GM21825 (cell line): Measurements from ENCODE around the gene PUM1.

ENCODE experiments used
- ATAC-seq: cut with Tn5 transposase; IDR thresholded peaks from one replicate; pipeline ENCODE4 v1.9.1; 2021; ENCODE audit warnings: mild to moderate bottlenecking, moderate library complexity; ENCODE audit not compliant: unreplicated experiment

Gene PUM1

GRCh38 chr1:30908696-30909364 is 156.7 kb downstream of the PUM1 start, which contains the start of gene SDC3:
Gene SDC3 (minus strand): TSS chr1:30908758. CDS start chr1:30908586, 172 bp downstream.
- no peak for ATAC-seq

GRCh38 chr1:30908316-30908695 is 157.2 kb downstream of the PUM1 start:
- no peak for ATAC-seq

DNA sequence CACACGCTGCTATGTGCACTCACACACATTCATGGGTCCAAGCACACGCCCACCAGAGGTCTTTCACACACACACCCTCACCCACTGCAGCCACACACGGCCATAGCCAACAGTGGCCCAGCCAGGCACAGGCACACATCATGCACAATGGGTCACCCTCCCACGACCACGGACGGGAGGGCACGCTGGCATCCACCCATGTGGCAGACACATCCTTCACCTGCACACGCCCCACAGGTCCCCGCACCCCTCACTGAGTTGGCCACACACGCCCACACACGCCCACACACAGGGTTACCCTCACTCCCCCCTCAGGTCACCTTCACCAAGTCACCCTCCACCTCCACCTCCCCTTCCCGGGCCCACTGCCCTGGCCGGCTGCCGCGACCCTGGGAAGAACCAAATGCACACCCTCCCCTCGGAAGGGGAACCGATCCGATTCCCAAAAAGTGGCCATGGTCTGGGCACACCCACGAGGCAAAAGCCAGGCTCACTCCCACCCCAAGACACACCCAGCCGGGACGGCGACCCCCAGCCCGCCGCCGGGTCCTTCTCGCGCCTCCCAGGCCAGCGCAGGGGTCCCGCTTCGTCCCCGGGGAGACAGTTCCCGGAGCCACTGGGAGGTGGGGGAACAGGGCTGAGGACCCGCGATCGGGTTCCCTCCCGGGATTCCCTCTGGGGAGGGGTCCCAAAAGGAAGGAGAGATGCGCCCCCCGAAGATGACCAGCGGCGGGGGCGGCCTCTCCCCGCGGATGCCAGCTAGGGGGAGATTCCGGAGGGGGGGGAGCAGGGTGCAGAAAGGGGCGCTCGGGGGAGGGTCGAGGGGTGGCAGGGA is 157.8 kb downstream of the PUM1 start:
- no peak for ATAC-seq

GRCh38 chr1:30906631-30907441 is 158.7 kb downstream of the PUM1 start:
- ATAC-seq: no peak

DNA sequence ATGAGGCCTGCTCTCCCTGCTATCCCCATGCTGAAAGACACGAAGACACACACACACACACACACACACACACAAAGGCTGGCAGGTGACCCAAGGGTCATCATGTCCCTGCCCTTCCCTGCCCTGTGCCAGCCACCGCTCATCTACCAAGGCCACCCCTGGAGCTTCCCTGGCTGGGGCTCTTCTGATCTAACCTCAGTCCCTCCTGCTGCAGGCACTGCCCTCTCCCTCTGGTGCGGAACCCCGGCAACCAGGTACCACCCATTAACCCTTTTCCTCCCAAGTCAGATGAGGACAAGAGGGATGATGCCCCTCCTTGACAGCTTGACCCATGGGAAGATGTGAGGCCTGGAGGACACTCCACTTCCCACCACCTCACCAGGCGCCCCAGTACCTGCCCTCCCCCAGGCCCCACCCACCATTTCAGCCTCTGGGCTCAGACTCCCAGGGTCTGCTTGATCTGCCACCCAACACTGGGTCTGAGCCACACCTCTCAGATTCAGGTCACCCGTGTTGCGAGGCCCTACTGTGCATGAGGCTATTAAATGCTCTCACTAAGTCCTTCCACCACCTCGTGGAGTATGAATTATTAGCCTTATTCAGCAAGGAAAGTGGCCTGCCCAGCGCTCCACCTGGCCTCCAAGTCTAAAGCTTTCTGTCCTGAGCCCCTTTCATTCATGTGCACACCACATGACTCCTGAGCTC is 159.4 kb downstream of the PUM1 start:
- ATAC-seq: no peak

GRCh38 chr1:30905403-30905802 is 160.1 kb downstream of the PUM1 start:
- no peak for ATAC-seq

DNA sequence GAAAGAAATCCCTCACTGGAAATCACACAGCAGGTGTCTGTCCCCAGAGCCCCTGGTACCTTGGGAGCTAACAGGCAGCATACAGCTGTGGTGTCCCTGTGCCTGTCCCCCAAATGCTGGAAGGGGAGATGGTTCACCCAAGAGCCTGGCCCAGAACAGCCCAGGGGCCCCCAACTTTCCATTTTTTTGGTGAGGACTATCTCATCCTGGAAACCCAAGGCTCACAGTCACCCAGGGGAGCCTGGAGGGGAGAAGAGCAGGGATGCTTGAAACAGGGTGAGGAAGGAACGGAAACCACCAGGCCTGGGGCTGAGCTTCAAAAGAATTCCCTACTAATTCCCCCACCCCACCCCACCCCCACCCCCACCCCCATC is 160.6 kb downstream of the PUM1 start:
- ATAC-seq: no peak

DNA sequence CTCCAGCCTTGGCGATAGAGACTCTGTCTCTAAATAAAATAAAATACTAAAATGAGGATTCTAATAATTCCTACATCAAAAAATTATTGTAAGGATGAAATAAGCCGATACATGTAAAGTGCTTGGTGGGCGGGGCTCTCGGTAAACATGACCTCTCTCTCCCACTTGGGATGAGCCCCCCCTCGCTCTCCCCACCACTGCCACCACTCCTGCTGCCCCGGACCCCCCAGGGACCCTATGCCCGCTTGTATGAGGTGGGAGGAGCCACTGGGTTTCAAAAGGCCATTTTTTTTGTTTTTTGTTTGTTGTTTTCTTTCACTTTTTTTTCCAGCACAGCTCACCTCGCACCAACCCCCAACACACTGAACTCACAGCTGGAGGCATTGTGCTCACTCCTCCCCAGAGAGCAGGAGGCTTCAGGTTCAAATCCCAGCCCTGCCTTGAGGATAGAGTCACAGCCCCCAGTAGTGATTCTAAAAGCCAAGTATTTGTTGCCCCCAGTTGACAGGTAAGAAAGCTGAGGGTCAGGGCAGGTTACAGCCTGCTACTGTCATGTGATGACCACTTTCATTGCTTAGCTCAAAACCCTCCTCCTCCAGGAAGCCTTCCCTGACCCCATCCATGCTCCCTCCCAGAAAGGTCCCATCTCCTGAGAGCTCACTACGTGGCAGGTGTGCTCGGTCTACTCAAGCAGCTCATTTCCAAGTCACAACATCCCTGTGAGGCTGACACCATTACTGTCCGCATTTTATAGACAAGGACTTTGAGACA is 161.1 kb downstream of the PUM1 start:
- no peak for ATAC-seq

DNA sequence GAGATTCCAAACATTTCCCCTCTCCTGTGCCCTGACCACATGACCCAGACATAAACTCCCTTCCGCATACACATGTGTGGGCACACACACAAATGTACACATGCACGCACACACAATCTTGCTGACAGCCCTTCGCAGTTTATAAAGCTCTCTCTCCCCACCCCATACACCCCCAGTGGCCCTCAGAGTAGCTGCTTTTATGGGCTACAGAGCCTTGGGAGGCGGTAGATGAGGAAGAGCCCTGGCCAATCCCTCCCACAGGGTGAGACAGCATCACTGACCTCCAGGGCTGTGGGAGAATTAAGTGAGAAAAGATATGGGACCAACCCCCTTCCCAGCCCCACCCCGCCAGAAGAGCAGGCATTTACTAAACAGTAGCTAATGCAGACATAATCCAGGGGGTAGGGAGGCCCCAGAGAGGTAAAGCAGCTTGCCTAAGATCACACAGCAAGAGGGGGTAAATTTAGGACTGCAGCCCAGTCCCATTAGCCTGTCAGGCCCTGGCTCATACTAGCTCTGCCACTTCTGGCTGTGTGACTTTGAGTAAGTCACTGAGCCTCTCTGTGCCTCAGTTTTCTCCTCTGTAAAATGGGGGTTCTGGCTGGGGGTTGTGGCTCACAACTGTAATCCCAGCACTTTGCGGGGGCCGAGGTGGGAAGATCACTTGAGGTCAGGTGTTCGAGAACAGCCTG is 162.0 kb downstream of the PUM1 start:
- no peak for ATAC-seq

DNA sequence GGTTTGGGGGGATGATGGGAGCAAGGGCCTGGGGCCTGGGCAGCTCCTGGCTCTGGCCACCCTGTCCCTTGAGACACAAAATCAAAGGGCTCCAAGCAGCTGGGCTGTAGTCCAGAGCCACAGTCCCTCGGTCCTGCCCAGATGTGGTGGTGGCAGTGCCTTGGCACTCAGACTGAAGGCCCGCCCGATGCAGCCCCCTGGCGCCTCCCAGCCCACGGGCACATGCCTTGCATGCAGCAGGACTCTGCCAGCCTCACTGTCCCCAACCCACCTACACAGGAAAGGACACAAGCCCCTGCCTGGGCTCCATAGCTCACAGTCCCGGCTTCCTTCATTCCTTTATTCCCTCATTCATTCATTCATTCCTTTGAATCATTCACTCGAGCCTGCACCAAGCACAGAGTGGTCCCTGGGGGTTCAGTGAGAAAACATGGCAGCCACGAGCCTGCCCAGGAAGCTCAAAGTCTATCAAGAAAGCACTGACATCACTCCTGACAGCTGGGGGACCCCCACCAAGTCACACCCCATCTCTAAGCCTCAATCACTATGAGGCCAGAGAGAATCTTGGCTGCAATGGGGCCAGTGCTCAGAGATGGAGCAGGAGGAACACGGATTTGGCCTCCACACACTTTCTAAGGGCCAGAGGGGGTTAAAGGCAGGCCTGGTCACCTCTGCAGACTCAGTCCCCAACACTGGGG is 162.8 kb downstream of the PUM1 start:
- ATAC-seq: no peak

DNA sequence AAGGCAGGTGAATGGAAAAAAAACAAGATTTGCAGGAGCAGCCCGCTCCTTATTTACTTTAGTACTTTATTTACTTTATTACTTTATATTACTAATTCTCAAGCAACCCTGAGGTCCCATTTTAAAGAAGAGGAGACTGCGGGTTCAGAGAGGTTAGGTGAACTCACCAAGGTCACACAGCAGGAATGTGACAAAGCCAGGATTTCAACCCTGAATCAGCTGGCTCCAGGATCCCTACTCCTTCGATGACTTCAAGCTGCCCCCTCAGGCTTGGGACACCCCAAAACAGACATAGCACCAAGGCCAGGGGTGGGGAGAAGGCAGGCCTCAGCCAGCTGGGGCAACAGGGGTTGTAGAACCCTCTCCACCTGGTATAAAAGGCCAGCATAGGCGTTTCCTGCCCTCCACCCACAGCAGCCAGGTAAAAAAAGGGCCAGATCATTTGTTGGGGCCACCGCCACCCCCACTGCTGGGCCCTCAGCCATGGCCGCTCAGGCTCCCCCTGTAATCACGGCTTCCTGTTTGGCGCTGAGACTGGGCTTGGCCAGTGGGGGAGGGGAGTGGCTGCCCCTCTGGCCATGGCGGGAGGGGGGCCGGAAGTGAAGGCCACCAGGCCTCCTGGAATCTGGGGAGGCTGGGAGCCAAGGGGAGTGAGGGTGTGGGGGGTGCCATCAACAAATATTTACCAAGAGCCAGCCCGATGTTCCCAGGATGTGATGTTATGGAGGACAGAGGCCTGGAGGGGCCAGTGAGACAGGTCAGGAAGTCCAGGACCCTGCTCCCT is 163.5 kb downstream of the PUM1 start:
- ATAC-seq: no peak

DNA sequence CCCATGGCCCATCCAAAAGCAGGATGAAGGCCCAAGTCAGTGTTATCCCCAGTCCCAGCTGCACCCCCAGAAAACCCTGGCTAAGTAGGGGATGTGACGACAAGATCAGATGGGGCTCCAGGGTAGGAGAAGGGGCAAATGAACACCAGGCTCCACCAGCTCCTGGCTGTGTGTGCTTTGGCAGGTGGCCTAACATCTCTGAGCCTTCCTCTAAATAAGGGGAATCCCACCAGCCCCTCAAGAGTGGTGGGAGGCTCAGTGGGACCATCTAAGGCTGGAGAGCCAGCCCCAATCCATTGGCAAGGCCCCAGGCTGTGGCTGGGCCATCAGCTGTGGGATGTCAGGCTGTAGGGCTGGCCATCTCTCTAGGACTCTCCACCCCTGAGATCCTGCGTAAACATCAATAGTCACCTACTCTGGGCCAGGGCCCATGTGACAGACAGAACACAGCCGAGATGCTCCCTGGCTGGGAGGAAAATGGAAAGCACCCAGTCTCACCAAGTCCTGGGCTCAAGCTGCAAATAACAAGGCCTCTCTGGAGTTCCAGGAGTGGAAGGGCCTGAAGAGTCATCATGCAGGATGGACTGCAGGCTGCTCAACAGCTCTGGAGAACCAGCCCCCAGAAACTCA is 164.5 kb downstream of the PUM1 start:
- no peak for ATAC-seq

- ATAC-seq: no peak
Observed at GRCh38 chr1:30900486-30900885, 165.0 kb downstream of the PUM1 start.

- no peak for ATAC-seq
Observed at GRCh38 chr1:30899577-30900389, 165.7 kb downstream of the PUM1 start.

DNA sequence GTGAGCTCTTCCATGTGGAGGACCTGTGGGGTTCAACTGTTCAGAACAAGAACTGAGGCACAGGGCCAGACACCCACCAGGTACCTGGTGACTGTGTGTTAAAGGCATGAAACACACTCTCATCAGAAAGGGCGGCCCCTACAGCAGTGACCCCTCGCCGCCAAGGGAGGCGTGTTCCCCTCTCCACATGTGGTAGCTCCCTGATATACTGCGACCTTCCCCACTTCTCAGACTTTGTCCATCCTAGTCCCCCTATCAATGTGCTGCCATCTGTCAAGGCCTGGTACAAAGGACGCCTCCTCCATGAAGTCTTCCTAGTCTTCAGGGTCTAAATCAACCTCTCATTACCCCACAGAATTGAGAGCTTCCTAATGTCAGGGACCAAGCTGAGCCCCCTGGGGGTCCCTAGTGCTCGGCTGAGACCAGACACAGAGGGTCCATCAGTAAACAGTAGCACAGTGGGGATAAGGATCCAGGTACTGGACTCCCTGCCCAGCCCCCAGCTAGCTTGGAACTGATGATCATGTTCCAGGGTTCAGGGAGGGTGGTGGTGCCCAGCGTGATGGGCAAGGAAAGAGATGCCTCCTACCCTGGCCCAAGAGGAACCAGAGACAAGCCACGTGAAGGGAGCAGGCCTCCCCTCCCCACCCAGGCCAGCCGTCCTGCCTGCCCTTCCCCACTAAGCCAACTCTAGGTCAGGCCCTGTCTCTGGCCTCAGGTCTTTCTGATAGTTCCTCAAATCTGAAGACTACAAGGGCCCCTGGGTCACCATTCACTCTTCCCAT is 167.3 kb downstream of the PUM1 start:
- ATAC-seq: no peak

DNA sequence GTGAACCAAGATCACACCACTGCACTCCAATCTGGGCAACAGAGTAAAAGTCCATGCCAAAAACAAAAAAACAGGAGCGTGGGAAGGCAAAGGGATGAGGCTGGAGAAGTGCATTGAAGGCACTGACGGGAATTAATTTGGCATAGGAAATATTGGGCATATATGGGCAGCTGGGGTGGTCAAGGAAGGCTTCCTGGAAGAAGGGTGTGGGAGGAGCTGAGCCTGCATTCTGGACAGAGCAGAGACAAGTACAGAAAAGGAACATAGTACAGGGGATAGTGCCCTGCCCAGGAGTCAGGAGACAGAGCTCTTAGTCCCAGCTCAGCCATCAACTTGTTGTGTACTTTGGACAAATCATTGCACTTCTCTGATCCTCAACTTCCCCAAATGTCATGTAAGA is 168.6 kb downstream of the PUM1 start:
- no peak for ATAC-seq
